AML-193 (cell line): Measurements from ENCODE around the gene EN1.
A peak's percentile ranks its signal among the peaks of the same experiment; 100 is the strongest.

Experiments
- DNase-seq, 2 experiments: peaks; one replicate each; lab custom pipeline; 2025; lab: John Stamatoyannopoulos, UW

Gene EN1

GRCh38 chr2:118855451-118856279 is 8.2 kb upstream of the EN1 start:
- DNase-seq = peak; percentile 17 to 20

GRCh38 chr2:118854507-118855345 is 7.3 kb upstream of the EN1 start:
- DNase-seq = no peak

GRCh38 chr2:118853651-118854291 is 6.3 kb upstream of the EN1 start:
- no peak for DNase-seq

- DNase-seq = no peak
These were observed 5.7 kb upstream of the EN1 start for GRCh38 chr2:118853129-118853640.

GRCh38 chr2:118852605-118853128 is 5.2 kb upstream of the EN1 start:
- no peak for DNase-seq

GRCh38 chr2:118851650-118852049 is 4.2 kb upstream of the EN1 start:
- no peak for DNase-seq

- DNase-seq = no peak
These were observed 3.5 kb upstream of the EN1 start for GRCh38 chr2:118850901-118851415.

GRCh38 chr2:118850168-118850900 is 2.9 kb upstream of the EN1 start:
- DNase-seq = no peak

- DNase-seq = no peak
These were observed 2.0 kb upstream of the EN1 start for GRCh38 chr2:118849226-118850167.

- DNase-seq = no peak
These were observed 1.2 kb upstream of the EN1 start for GRCh38 chr2:118848381-118849225.

GRCh38 chr2:118847762-118848172 is 319 bp upstream of the EN1 start:
- no peak for DNase-seq

- no peak for DNase-seq
These were observed 951 bp downstream of the EN1 start for GRCh38 chr2:118846442-118846952.

GRCh38 chr2:118845522-118846441 is 1.7 kb downstream of the EN1 start:
- no peak for DNase-seq

- no peak for DNase-seq
These were observed 2.4 kb downstream of the EN1 start for GRCh38 chr2:118845005-118845521.

GRCh38 chr2:118844261-118845004 is 3.0 kb downstream of the EN1 start:
- no peak for DNase-seq

- no peak for DNase-seq
These were observed 3.8 kb downstream of the EN1 start for GRCh38 chr2:118843483-118844132.
